Activated T-helper 1 cell treated with Interleukin-2 at 50 U/mL for 16 hours (primary cell): ENCODE results near the gene SNX8.

Source experiments
- DNase-seq: peaks from one replicate; pipeline ENCODE4 v3.0.0-alpha.2; 2020; ENCODE audit warnings: low read depth

The SNX8 gene

DNA sequence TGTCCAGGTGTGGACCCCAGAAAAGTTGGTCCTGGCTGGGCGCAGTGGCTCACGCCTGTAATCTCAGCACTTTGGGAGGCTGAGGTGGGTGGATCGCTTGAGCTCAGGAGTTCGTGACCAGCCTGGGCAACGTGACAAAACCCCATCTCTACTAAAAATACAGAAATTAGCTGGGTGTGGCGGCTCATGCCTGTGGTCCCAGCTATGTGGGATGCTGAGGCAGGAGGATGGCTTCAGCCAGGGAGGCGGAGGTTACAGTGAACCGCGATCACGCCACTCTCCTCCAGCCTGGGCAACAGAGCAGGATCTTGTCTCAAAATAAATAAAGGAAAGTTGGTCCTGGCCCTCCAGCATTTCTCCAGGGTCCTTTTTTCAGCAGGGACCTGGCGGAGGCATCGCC lies 70.8 kb downstream of the SNX8 start:
- no peak for DNase-seq

- no peak for DNase-seq
These were observed 71.5 kb downstream of the SNX8 start for GRCh38 chr7:2242541-2243429.

GRCh38 chr7:2241580-2242540 lies 72.4 kb downstream of the SNX8 start, which contains the start of the genes MRM2 and NUDT1:
TSS of gene MRM2 (minus strand) at chr7:2242205. CDS start at chr7:2242169, 36 bp downstream.
TSS of gene NUDT1 (plus strand) at chr7:2242226. CDS start at chr7:2244575, 2,349 bp downstream.
- peak; percentile 52 for DNase-seq

- no peak for DNase-seq
These were observed 75.0 kb downstream of the SNX8 start for GRCh38 chr7:2239242-2239641.

GRCh38 chr7:2237109-2237602 lies 77.1 kb downstream of the SNX8 start:
- no peak for DNase-seq

- DNase-seq: no peak
These were observed 80.3 kb downstream of the SNX8 start for GRCh38 chr7:2233926-2234325.

DNA sequence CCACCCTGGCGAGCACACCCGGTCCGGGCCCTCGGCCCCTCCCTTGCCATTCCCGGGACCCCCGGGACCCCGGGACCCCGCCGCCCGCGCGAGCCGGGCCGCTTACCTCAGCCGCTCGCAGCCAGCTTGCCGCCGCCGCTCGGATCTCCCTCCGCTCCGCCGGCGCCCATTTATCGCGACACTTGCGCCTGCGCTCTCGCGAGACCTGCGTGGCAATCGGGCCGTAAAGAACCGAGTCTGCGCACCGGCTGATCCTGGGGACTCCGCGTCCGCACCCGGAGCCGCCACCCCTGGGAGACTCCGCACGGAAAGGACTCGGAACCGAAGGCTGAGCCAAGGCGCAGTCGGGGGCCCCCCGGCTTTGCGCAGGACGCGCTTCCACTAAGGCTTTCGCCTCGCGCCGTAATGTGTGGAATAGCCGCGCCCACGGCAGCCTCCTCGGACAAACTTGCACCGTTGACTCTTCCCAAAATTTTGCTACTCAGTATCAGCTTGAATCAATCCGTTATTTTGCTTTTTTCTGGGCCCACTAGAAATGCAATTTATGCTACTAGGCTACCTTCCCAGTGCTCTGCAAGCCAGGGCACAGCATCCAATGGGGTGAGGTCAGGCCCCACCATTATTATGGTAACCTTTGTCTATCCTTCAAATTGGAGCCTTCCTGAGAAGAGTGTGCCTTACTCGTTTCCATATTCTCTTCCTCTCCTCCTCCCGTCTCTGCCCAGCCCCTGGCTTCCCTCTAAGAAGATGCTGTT lies 81.3 kb downstream of the SNX8 start, which contains the start of gene MAD1L1:
Gene MAD1L1 (minus strand): TSS at position 180 of the 755 bp plus-strand sequence. CDS start 2,812 bp downstream, outside the sequence.
- peak; percentile 77 for DNase-seq

DNA sequence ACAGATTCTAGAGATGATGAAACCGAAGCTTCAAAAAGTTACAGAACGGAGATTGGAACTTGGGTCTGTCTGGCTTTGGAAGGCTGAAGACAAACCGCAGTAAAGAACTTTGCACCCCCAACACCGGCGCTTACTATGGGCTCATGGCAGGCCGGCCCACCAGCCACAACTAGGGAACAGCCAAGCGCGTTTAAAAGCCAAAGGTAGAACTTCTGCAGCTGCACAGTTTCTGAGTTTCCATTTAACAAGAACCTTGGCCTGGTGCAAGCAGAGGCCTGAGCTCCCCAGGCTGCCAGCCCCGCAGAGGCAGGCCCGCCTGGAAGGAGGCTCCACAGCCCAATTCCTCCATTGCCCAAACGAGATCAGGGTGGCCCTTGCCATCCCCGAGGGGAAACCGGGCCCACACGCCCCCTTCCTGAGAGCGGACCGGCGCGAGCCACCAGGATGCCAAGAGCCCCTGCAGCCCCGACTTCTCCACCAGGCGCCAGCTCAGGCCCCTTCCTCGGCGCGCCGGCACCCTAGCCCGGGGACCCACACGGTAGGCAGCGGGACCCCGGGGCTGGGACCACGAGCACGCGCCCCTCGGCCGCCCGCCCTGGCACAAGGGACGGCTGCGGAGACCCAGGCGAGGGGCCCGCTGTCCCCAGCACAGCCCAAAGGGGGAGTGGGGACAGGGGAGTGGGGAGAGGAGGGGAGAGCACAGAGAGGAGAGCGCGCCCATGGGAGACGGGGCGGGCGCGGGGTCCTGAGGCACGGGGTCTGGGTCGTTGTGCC lies 82.1 kb downstream of the SNX8 start:
- no peak for DNase-seq

- no peak for DNase-seq
These were observed 83.4 kb downstream of the SNX8 start for GRCh38 chr7:2230882-2231281.

- DNase-seq: no peak
These were observed 84.0 kb downstream of the SNX8 start for GRCh38 chr7:2230226-2230625.

DNA sequence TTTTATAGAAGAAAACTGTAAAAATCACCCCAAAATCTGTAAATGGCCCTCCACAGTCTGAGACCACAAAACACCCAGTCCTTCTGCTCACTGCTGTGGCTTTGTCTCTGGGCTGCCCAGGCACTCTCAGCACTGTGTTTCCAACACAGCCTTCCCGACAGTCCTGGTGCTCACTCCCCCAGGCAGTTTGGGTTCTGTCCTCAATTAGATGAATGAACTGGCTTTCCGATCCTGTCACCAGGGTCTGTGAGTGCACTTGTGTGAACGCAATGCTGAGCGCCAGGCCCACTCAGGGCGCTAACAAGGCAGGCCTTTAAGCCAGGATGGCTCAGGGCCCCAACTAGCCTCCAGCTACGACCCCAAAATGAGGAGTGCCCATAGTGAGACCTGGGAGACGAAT lies 84.8 kb downstream of the SNX8 start:
- DNase-seq: no peak

- no peak for DNase-seq
These were observed 85.3 kb downstream of the SNX8 start for GRCh38 chr7:2228921-2229320.

- DNase-seq: no peak
These were observed 86.5 kb downstream of the SNX8 start for GRCh38 chr7:2227699-2228098.

GRCh38 chr7:2225830-2226229 lies 88.4 kb downstream of the SNX8 start:
- no peak for DNase-seq

DNA sequence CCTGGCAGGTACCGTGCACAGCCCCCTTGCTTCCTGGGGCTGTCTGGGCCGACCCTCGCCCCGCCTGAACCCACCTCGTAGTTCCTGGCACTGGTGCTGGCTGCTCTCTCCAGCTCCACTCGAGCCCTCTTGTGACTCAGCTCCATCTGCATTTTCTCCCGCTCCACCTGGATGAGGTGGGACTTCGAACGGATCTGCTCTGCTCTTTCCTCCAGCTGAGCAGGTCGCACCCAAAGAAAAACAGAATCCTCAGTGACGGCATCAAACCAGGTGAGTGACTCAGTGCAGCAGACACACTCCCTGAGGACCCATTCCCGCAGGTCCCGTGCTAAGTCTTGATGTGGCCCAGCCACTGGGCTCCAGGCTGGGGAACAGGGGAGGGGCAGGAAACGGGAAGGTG lies 88.9 kb downstream of the SNX8 start:
- no peak for DNase-seq

- DNase-seq: no peak
These were observed 89.3 kb downstream of the SNX8 start for GRCh38 chr7:2224934-2225333.

- no peak for DNase-seq
These were observed 89.7 kb downstream of the SNX8 start for GRCh38 chr7:2224491-2224928.

DNA sequence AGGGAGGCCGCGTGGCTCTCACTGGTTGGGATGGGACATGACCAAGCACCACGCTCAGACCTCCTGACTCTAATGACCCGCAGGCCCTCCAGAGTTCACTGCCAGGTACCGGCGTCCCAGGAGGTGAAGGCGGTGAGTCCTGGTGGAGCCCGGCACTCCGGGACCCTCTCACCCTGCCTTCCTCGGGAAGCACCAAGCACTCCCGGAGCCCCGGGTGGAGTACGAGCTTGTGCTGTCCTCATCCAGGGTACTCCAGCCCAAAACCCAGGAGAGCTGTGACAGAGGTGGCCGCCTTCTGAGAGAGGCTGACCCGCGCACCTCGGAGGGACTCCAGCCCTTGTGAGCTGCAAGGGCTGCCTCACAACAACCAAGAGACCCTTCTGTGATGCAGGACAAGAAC lies 90.9 kb downstream of the SNX8 start:
- no peak for DNase-seq

GRCh38 chr7:2222516-2222915 lies 91.7 kb downstream of the SNX8 start:
- DNase-seq: no peak

GRCh38 chr7:2220954-2221353 lies 93.3 kb downstream of the SNX8 start:
- DNase-seq: no peak

- DNase-seq: no peak
These were observed 93.7 kb downstream of the SNX8 start for GRCh38 chr7:2220506-2220905.
